HG03575 (cell line): Measurements from ENCODE around the gene TSPO.

ENCODE experiments used
- ATAC-seq: cut with Tn5 transposase; IDR thresholded peaks from one replicate; pipeline ENCODE4 v1.9.1; 2021; ENCODE audit not compliant: unreplicated experiment, insufficient number of reproducible peaks, low FRiP score; ENCODE audit errors: extremely low read depth

TSPO gene

DNA sequence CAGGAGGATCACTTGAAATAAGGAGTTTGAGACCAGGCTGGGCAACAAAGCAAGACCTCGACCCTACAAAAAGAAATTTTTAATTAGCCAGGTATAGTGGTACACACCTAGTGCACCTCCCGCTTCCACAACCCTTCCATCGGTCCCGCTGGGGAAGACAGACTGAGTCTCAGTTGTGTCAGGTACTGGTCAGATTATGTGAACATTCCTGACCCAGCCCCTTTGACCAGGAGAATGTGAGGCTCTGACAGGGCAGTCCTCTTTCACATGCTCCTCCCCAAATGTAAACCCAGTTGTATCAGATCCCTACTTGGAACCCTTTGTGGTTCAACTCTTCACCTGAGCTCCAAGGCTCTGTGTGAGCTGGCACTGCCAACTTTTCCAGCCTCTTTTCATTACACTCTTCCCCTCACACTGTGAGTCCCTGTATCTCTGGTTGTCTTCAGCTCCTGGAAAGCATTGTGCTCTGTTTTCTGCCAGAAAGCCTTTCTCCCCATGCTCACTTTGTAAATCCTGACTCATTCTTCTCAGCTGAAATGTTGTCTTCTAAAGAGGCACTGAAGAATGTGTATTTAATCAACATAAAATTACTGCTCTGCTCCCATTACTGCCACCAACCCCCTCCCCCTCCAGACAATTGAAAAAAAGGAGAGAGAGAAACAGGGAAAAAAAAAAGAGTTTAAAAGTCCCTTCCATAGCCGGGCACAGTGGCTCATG lies 37.6 kb downstream of the TSPO start:
- ATAC-seq = no peak

DNA sequence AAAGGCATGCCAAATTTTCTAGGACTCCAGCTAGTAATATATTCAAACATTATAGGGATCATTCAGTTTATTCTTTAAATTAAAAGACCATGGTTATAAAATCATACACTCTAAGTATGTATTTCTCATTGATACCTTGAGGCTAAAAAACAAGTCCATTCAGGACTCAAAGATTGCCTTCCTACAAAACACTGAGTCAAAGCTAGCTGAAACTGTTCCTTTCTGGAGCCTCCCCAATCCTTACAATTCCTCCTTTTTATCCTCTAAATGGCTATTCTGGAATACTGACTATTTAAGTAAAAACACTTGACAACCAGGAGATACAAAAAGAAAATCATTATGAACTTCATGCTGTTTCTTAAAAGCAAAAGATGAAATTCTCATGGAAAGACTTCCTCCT lies 40.5 kb downstream of the TSPO start:
- no peak for ATAC-seq

DNA sequence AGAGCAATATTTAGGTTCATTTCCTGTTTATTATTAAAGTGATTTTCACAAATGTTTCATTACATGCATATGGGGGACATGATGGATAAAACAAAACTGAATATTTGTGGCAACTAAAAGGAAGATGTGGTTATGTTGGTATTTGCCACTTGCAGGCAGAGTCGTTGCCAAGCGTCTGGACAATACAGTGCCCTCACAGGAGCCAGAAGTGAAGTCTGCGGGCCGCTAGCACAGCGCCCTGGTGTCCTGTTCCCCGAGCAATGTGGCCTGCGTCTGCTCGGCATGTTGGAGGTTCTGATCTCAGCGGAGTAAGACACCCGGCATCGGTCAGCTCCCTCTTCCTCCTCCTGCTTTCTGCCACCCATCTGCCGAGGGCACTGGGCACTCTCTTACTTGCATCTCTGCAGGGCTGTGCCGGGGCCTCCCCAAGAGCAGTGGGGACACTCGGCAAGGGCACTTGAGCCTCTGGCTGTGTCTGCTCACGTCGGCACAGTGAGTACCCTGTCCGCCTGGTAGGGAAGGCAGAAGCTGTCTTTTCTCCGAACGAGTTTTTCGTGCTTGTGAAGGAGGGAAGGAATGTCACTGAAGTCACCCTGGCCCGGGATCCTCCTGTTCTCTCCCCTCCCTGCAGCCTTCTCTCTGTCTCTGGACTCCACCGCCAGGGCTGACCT lies 46.0 kb downstream of the TSPO start:
- no peak for ATAC-seq

DNA sequence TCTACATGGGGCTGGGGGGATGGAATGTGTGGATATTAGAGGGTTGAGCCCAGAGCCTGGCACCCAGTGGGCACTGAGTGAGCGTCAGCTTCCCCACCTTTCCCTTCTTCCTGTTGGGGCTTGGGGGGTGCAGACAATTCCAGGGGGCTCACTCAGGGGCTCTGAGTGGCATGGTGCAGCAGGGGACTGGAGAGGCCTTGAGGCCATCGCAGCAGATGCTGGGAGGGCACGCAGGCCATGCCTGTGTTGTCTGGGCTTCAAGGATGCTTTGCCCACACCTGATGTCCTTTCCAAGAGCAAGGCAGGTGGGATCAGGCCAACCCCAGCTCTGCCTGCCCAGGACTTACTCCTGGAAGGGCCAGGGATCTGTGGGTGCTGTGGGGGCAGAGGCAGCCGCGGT lies 46.8 kb downstream of the TSPO start:
- ATAC-seq = no peak

DNA sequence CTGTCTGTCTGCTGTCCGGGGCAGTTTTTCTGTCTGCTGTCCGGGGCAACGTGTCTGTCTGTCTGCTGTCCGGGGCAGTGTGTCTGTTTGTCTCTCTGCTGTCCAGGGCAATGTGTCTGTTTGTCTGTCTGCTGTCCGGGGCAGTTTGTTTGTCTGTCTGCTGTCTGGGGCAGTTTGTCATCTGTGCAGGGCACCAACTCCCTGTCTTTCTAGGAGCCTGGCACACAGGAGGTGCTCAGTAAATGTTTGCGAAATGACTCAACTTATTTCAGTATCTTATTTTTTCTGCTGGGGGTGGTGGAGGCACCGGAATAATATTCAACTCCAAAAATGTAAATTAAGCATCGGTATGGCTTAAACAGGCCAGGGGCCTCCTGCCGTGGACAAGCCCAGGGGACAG lies 47.6 kb downstream of the TSPO start:
- ATAC-seq = no peak

DNA sequence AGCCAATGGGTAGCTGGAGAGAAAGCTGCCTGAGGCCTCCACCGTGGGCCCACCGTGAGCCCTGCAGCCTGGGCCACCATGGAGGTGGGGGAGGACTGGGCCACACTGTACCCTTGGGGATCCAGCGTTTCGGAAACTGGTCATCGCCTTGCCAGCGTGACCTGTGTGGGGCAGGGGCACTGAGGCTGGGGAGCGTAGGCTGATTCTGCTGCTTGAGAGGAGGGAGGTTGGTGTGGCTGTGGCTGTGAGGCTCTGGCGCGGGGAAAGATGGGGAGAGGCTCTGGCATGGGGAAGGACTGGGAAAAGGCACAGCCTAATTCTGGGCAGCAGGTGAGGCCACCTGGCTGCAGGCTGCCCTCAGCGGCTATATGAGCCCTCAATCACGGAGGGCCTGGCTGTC lies 48.2 kb downstream of the TSPO start:
- ATAC-seq = no peak

DNA sequence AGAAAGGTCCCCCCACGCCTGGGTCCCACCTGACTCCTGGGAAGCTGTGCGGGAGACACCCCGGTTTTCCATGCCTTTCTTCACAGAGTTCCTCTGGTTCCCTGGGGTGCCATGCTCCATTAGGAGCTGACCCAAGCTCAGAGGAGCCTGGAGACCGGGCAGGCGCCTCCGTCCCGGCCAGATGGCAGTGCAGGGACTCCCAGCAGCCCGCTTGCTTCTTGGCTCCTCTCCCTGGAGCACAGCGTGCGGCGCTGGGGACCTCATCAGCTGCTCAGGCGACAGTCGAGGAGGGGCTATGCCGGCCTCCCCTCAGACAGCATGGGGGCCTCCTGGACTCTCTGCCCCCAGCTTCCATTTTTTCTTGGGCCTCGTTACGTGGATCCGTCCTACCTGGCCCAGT lies 48.7 kb downstream of the TSPO start:
- ATAC-seq = no peak

DNA sequence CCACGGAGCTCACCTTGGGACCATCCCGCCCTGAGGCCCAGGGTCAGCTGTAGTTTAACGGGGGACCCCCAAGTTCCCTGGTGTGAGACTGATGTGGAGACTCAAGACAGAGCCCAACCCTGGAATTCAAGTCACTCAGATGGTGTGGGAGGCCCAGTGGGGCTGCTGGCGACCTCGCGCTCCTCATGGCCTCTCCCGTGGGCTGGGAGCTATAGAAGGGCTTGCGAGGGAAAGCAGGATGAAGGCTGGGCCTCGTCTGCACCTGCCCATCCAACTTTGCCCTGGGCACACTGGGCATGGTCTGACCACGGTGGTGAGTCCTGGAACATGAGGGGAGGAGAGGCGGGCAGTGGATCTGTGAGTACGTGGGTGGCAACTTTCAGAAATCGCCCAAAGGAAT lies 49.2 kb downstream of the TSPO start:
- ATAC-seq = no peak

DNA sequence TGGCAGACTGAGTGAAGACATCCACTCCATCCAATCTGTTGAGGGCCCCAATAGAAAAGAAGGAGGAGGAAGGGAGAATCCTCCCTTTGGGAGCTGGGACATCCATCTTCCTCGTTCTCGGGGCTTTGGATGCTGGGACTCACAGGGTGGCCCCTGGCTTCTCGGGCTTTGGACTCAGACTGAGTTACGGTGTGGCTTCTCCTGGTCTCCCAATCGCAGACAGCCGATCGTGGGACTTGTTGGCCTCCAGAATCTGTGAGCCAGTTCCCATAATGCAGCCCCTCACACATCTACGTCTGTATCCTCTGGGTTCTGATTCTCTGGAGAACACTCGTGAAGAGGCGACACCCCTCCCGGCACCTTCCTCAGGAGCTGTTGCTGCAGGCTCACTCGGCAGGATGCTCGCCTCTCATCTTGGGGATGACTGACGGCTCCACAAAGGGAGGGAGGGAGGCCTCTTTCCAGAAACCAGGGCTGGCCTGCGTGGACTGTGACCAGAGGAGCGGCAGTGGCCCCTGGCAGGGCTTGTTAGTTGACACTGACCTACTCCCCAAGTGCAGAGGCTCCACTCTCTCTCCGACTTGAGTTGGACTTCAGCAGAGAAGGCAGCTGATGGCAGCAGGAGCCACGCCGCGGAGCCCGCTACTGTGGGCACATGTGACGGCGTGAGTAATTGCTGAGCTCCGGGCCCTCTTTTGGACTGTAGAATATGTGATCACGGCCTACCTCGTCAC lies 50.3 kb downstream of the TSPO start:
- no peak for ATAC-seq

DNA sequence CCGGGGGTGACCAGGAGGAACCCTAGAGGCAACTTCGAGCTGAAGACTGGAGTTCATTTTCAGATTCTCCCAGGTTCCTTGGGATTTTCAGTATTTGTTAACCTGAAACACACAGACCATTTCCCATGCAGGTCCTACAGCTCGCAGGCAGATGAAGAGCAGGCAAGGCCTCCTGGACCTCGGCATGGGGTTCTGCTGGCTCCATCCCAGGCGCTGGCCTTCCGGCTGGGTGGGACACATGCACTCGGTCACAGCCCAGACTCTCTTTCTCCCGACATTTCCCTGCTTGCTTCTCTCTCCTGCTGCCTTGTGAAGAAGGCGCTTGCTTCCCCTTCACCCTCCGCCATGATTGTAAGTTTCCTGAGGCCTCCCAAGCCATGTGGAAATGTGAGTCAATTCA lies 51.0 kb downstream of the TSPO start:
- ATAC-seq = no peak

DNA sequence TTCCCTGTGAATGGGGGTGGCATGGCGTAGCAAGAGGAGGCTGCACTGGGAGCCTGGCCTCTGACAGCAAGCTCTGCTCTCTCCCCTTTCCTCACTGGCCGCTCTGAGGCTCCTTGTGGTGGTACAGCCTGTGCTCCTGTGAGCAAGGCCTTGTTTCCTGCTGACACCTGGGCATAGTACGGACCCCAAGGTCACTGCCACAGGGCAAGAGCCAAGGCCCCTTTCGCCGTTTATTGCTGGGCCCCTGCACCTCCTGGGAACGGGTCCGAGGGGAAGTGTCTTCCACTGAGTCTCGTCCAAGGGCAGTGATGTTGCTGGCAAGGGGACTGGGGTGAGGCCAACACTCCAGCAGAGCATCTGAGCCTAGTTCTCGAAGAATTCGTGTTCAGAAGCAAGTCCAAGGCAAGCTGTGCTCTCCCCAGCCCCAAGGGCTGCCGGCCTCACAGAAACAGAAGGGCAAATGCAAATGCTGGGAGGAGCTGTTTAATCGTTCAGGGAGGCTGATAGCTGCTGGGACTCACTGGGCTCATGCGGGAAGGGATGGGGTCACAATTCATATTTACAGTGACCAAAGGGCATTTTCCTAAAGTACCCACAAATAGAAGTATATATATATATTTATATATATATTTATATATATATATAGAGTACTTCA lies 51.5 kb downstream of the TSPO start:
- ATAC-seq = no peak

DNA sequence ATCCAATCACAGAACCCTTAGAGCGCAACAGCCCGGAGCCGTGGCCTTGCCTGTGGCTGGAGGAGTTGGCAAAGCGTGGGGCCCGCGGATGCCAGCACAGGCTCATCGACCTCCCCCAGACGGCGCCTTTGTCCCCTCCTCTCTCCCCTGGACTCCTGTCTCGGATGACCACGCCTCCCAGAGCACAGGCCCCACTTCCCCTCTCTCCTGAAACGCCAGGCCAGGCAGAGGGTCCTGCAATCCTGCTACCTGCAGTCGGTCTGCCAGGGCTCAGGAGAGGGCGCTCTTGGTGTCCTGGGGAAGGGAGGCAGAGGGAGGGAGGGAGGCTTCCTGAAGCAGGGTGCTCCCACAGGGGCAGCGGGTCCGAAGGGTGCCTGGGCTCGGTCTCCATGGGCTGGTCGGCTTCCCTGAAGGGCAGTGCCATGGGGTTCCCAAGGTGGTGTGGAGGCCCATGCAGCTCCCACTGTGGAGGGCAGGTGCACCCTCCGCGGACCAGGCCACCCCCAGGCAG lies 52.2 kb downstream of the TSPO start:
- no peak for ATAC-seq

DNA sequence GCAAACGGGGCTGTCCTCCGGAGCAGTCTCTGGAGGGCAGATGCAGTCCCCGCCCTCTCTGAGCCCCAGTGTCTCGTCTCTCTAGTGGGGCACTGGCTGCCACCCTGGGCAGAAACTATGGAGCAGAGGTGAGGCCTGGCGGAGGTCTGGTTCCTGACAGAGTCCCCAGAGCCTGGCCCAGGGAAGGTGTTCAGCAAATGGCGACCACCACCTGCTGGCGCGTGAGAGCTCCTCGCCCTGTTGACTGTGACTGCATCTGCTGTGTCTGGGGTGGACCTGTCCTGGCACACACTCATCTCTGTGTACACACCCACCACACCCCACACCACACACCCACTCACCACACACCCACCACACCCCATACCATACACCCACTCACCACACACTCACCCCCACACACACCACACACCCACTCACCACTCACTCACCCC lies 53.9 kb downstream of the TSPO start:
- no peak for ATAC-seq

DNA sequence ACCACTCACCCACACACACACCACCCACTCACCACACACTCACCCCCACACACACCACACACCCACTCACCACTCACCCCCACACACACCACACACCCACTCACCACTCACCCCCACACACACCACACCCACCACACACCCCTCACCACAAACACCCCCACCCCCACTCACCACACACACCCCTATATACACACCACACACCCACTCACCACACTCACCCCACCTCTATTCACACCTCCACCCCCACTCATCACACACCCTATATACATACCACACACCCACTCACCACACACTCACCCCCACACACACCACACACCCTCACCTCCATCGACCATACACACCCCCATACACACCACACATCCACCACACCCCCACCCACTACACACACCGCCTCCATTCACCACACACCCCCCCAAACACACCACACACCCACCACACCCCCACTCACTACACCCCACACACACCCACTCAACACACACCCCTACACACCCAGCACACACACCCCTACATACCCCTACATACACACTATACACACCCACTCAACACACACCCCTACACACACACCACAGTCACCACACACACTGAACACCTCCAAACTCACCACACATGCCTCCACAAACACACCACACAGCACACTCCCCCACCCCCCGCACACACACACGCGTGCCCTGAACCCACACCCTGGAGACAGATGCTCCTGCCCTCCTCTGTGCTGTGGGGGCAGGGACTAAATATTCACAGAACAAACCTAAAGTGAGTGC lies 54.6 kb downstream of the TSPO start:
- no peak for ATAC-seq

DNA sequence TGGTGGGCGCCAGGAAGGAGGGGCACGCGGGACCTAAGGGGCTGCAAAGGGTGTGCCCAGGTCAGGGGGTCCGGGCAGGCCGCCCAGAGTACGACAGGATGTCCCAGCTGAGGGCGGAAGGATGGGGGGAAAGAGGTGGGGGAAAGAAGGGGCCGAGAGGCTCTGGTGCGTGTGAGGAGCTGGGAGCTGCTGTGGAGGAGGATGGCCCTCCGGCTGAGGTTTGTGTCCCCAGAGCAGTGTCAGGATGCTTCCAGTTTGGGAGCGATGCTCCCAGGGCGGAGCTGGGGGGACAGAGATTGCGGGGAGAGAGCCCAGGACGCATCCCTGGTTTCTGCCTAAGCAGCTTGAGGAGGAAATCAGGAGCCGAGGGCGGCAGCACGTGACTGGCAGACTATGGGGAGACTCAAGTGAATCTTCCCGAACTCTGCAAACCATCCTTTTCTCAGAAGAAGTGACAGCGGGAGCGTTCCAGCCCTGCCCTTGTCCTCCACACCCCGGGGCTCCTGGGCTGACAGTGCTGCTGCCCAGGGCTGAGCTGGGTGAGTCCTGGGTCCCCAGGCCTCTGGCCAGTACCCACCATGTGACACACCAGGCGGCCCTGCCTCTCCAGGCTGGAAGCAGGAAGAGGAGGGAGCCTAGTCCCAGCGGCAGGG lies 55.3 kb downstream of the TSPO start:
- no peak for ATAC-seq

DNA sequence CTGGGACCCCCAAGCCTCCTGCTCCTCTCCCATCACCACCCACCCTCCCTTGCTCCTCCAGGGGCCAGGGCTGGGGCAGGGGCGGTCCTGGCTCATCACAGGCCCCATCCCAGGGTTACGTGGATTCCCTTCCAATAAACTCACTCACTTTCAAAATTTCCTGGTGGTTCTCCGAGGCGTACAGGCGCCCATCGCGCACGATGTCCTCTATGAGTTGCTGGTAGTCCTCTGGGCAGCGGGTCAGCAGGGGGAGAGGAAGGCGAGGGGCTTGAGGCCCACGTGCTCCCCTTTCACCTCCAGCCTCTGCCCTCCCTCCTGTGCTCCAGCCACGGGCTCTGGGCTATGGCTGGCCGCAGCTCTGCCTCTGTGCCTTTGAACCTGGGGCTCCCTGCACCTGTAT lies 56.0 kb downstream of the TSPO start:
- no peak for ATAC-seq

DNA sequence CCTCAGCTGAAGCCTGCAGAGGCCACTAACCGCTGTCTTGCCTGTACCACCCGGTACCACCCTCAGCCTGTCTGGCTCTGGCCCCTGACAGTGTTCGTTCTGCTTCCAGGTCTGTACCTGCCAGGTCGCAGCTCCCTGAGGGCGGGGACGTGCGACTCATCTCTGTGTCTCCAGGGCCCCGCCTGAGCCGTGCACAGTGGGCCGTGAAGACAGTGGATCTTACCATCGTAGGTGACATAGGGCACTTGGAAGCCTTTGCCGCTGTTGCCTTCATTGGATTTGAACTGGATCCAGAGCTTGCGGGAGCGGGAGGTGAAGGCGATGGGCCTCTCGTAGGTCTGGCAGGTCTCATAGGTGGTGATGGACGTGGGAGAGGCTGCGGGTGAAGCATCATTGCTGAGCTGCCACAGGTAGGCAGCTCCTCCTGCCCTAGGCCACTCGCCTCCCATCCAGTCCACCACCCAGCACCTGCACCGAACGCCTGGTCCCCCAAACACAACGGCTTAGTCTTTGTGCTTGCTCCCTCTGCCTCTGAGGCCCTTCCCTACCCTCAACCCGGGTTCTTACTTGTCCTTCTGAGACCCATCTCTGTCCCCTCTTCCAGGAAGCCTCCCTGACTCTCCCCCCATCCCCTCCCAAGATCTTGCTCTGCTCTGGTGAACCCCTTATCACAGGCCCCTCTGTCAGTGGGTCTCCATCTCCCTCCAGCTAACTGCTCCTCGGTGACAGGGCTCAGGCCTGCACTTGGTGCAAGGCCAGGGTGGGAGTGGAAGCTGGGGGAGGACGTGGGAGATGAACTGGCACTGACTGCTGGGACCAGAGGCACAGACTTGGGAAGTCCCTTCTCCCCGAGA lies 56.7 kb downstream of the TSPO start:
- no peak for ATAC-seq
